ENCODE results near the gene S100P. TPM values are rescaled to one million over a fixed set of nuclear protein-coding genes. Genes with fewer than 3 reads are reported as not detected.

Gene S100P
- total and polyA plus RNA-seq, 4 donors = 34.2 to 118 (median 51.6) TPM

GRCh38 chr4:6727081-6727942, 33.6 kb downstream of the S100P start:
- Histone ChIP-seq H3K9ac (ENCODE audit: insufficient read depth in 1 of 2, low read length in 2 of 2) (no peak overlapping the region), H3K4me3 (no peak overlapping the region), H3K27ac (ENCODE audit: low read depth in 1 of 2, low read length in 1 of 2) (no peak overlapping the region), H3K36me3 (ENCODE audit: control insufficient read depth in 4 of 4, insufficient read depth in 4 of 4, low read length in 4 of 4) (no peaks in the 10 kb centered on the region), H3K27me3 (ENCODE audit: control insufficient read depth in 3 of 3, insufficient read depth in 3 of 3, low read length in 2 of 3) (no peaks in the 10 kb centered on the region), H3K9me3 (ENCODE audit: control insufficient read depth in 4 of 4, insufficient read depth in 3 of 4, low read length in 3 of 4) (peaks cover 0 to 3% (median 0%) of the 10 kb centered on the region in 4 donors), H3K4me1 (ENCODE audit: control insufficient read depth in 5 of 5, insufficient read depth in 5 of 5, low read length in 5 of 5) (peaks cover 0 to 17% (median 0%) of the 10 kb centered on the region in 5 donors)
- 48 to 80% methylated on average over 29 to 31 of the region's 31 CpGs for WGBS, 2 donors
- peak; percentile 61 to 91 (median 80) for DNase-seq
- TF ChIP-seq CTCF (IDR thresholded peaks at IDR 0.05; ENCODE audit: control extremely low read depth, extremely low read depth) = no peak
- peak; percentile 31 for ATAC-seq (ENCODE audit: insufficient read depth, low FRiP score)

GRCh38 chr4:6727943-6728250, 34.2 kb downstream of the S100P start:
- TF ChIP-seq CTCF (IDR thresholded peaks at IDR 0.05; ENCODE audit: control extremely low read depth, extremely low read depth) = no peak
- H3K4me1 ChIP-seq (ENCODE audit: control insufficient read depth in 5 of 5, insufficient read depth in 5 of 5, low read length in 5 of 5) = peaks cover 0 to 17% (median 4%) of the 10 kb centered on the region in 5 donors
- DNase-seq (no peak), ATAC-seq (ENCODE audit: insufficient read depth, low FRiP score) (no peak)
- H3K4me3 ChIP-seq = no peak overlapping the region
- no peaks in the 10 kb centered on the region for H3K27me3 ChIP-seq (ENCODE audit: control insufficient read depth in 3 of 3, insufficient read depth in 3 of 3, low read length in 2 of 3)
- no peak overlapping the region for H3K27ac ChIP-seq (ENCODE audit: low read depth in 1 of 2, low read length in 1 of 2)
- WGBS, 2 donors = 65 to 68% methylated on average over 3 of the region's 3 CpGs
- H3K9ac ChIP-seq (ENCODE audit: insufficient read depth in 1 of 2, low read length in 2 of 2) = no peak overlapping the region
- no peaks in the 10 kb centered on the region for H3K36me3 ChIP-seq (ENCODE audit: control insufficient read depth in 4 of 4, insufficient read depth in 4 of 4, low read length in 4 of 4)
- peaks cover 0 to 3% (median 0%) of the 10 kb centered on the region in 4 donors for H3K9me3 ChIP-seq (ENCODE audit: control insufficient read depth in 4 of 4, insufficient read depth in 3 of 4, low read length in 3 of 4)

GRCh38 chr4:6728320-6729029, 34.8 kb downstream of the S100P start:
- peaks cover 0 to 3% (median 0%) of the 10 kb centered on the region in 4 donors for H3K9me3 ChIP-seq (ENCODE audit: control insufficient read depth in 4 of 4, insufficient read depth in 3 of 4, low read length in 3 of 4)
- no peak overlapping the region for H3K9ac ChIP-seq (ENCODE audit: insufficient read depth in 1 of 2, low read length in 2 of 2)
- DNase-seq = no peak
- peaks cover 0 to 17% (median 4%) of the 10 kb centered on the region in 5 donors for H3K4me1 ChIP-seq (ENCODE audit: control insufficient read depth in 5 of 5, insufficient read depth in 5 of 5, low read length in 5 of 5)
- H3K27me3 ChIP-seq (ENCODE audit: control insufficient read depth in 3 of 3, insufficient read depth in 3 of 3, low read length in 2 of 3) = no peaks in the 10 kb centered on the region
- no peak for TF ChIP-seq CTCF (IDR thresholded peaks at IDR 0.05; ENCODE audit: control extremely low read depth, extremely low read depth)
- no peak overlapping the region for H3K27ac ChIP-seq (ENCODE audit: low read depth in 1 of 2, low read length in 1 of 2)
- no peak for ATAC-seq (ENCODE audit: insufficient read depth, low FRiP score)
- 80 to 87% methylated on average over 15 of the region's 15 CpGs for WGBS, 2 donors
- no peak overlapping the region for H3K4me3 ChIP-seq
- H3K36me3 ChIP-seq (ENCODE audit: control insufficient read depth in 4 of 4, insufficient read depth in 4 of 4, low read length in 4 of 4) = no peaks in the 10 kb centered on the region

All from lung (tissue), 12 donors.